ENCODE results near the gene HEATR5A. TPM values are rescaled to one million over a fixed set of nuclear protein-coding genes. Genes with fewer than 3 reads are reported as not detected.
"Not testable (repeated sequence)": the region's sequence is repeated elsewhere in the genome, so short reads cannot be mapped to it uniquely, and the experiment has no call there.

Gene HEATR5A
- total RNA-seq, 6 experiments from 2014 or later = 13.2 to 20.8 (median 17.6) TPM

- intact Hi-C loops (cut with DNase I) = no loop called here
- WGBS (ENCODE audit: insufficient coverage, low coverage, low lambda C conversion rate, missing lambda C conversion rate) = 93% methylated on average over 3 of the region's 3 CpGs
- no peaks in the 10 kb centered on the region for H3K27me3 ChIP-seq
- no peak overlapping the region for H3K27ac ChIP-seq
- no peaks in the 10 kb centered on the region for H3K9me3 ChIP-seq
- peaks cover 0 to 10% (median 4%) of the 10 kb centered on the region in 4 donors for H3K4me1 ChIP-seq
- no peak overlapping the region for H3K4me3 ChIP-seq
- no peak for TF ChIP-seq POLR2A (IDR thresholded peaks at IDR 0.05)
- TF ChIP-seq, protein P1, sequence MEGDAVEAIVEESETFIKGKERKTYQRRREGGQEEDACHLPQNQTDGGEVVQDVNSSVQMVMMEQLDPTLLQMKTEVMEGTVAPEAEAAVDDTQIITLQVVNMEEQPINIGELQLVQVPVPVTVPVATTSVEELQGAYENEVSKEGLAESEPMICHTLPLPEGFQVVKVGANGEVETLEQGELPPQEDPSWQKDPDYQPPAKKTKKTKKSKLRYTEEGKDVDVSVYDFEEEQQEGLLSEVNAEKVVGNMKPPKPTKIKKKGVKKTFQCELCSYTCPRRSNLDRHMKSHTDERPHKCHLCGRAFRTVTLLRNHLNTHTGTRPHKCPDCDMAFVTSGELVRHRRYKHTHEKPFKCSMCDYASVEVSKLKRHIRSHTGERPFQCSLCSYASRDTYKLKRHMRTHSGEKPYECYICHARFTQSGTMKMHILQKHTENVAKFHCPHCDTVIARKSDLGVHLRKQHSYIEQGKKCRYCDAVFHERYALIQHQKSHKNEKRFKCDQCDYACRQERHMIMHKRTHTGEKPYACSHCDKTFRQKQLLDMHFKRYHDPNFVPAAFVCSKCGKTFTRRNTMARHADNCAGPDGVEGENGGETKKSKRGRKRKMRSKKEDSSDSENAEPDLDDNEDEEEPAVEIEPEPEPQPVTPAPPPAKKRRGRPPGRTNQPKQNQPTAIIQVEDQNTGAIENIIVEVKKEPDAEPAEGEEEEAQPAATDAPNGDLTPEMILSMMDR (IDR thresholded peaks at IDR 0.05) = no peak
- peaks cover 0 to 18% (median 3%) of the 10 kb centered on the region in 4 donors for H3K36me3 ChIP-seq
- ATAC-seq (no peak), DNase-seq (no peak)
Observed at GRCh38 chr14:31380106-31380505, 40.2 kb downstream of the HEATR5A start.

DNA sequence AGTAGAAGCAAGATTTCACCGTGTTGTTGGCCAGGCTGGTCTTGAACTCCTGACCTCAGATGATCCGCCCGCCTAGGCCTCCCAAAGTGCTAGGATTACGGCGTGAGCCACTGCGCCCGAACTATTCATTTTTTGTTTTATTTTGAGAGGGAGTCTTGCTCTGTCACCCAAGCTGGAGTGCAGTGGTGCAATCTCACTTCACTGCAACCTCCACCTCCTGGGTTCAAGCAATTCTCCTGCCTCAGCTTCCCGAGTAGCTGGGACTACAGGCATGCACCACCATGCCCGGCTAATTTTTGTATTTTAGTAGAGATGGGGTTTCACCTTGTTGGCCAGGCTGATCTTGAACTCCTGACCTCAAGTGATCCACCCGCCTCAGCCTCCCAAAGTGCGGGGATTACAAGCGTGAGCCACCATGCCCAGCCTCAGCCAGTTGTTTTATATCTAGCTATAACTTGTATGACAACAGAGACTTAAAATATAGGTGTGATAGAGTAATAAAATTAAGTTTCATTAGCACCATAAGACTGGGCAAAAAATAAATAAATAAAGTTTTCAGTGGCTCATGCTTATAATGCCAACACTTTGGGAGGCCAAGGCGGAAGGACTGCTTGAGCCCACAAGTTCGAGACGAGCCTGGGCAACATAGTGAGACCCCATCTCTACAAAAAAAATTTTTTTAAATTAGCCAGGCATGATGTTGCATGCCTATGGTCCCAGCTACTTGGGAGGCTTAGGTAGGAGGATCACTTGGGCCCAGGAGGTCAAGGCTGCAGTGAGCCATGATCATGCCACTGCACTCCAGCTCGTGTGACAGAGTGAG, 41.0 kb downstream of the HEATR5A start:
- intact Hi-C loops (cut with DNase I); ATAC-seq; H3K9me3 ChIP-seq; H3K4me3 ChIP-seq; H3K27me3 ChIP-seq; H3K27ac ChIP-seq; DNase-seq: not testable (repeated sequence)
- peaks cover 0 to 18% (median 3%) of the 10 kb centered on the region in 4 donors for H3K36me3 ChIP-seq
- 90% methylated on average over 16 of the region's 16 CpGs for WGBS (ENCODE audit: insufficient coverage, low coverage, low lambda C conversion rate, missing lambda C conversion rate)
- peaks cover 0 to 10% (median 4%) of the 10 kb centered on the region in 4 donors for H3K4me1 ChIP-seq

DNA sequence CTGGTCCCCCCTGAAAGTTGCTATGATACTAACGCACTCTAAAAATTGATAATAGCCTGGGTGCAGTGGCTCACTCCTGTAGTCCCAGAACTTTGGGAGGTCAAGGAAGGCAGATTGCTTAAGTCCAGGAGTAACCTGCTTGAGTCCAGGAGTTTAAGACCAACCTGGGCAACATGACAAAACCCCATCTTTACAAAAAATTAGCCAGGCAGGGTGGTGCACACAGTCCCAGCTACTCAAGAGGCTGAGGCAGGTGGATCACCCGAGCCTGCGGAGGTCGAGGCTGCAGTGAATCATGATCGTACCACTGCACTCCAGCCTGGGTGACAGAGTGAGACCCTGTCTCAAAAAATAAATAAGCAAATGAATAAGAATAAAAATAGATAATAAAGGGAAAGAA, 42.9 kb downstream of the HEATR5A start:
- TF ChIP-seq, protein P1 (IDR thresholded peaks at IDR 0.05) = no peak
- no peak for TF ChIP-seq POLR2A (IDR thresholded peaks at IDR 0.05)
- peak overlapping the region in 2 of 3 donors; percentile 6 to 30 for H3K27ac ChIP-seq
- DNase-seq (no peak), ATAC-seq (peak in 2 of 4 donors; percentile 9 to 14)
- peaks cover 0 to 8% (median 0%) of the 10 kb centered on the region in 4 donors for H3K36me3 ChIP-seq
- H3K9me3 ChIP-seq = no peaks in the 10 kb centered on the region
- H3K27me3 ChIP-seq = no peaks in the 10 kb centered on the region
- intact Hi-C loops (cut with DNase I) = no loop called here
- peaks cover 0 to 10% (median 4%) of the 10 kb centered on the region in 4 donors for H3K4me1 ChIP-seq
- WGBS (ENCODE audit: insufficient coverage, low coverage, low lambda C conversion rate, missing lambda C conversion rate) = 98% methylated on average over 5 of the region's 5 CpGs
- no peak overlapping the region for H3K4me3 ChIP-seq

GRCh38 chr14:31371646-31372045, 48.7 kb downstream of the HEATR5A start:
- no peaks in the 10 kb centered on the region for H3K4me1 ChIP-seq
- H3K36me3 ChIP-seq = peaks cover 0 to 19% (median 9%) of the 10 kb centered on the region in 4 donors
- no peak for DNase-seq
- H3K4me3 ChIP-seq = no peak overlapping the region
- ATAC-seq = peak in 3 of 4 donors; percentile 20 to 45 (median 29)
- intact Hi-C loops (cut with DNase I) = no loop called here
- no peaks in the 10 kb centered on the region for H3K27me3 ChIP-seq
- no peak for TF ChIP-seq POLR2A (IDR thresholded peaks at IDR 0.05)
- TF ChIP-seq, protein P1 (IDR thresholded peaks at IDR 0.05) = no peak
- H3K9me3 ChIP-seq = no peaks in the 10 kb centered on the region
- no peak overlapping the region for H3K27ac ChIP-seq
- 31% methylated on average over 2 of the region's 2 CpGs for WGBS (ENCODE audit: insufficient coverage, low coverage, low lambda C conversion rate, missing lambda C conversion rate)

- peaks cover 0 to 17% (median under 1%) of the 10 kb centered on the region in 4 donors for H3K36me3 ChIP-seq
- 93% methylated on average over 3 of the region's 5 CpGs for WGBS (ENCODE audit: insufficient coverage, low coverage, low lambda C conversion rate, missing lambda C conversion rate)
- no peaks in the 10 kb centered on the region for H3K9me3 ChIP-seq
Observed at GRCh38 chr14:31363331-31364073, 56.8 kb downstream of the HEATR5A start.

More at GRCh38 chr14:31363331-31364073, 56.8 kb downstream of the HEATR5A start:
- Histone ChIP-seq H3K4me1 (no peaks in the 10 kb centered on the region), H3K4me3 (no peak overlapping the region), H3K27ac (no peak overlapping the region), H3K27me3 (no peaks in the 10 kb centered on the region)
- intact Hi-C loops (cut with DNase I) = no loop called here
- DNase-seq (no peak), ATAC-seq (no peak)
- no peak for TF ChIP-seq POLR2A (IDR thresholded peaks at IDR 0.05)
- TF ChIP-seq, protein P1 (IDR thresholded peaks at IDR 0.05) = no peak

All from right lobe of liver (tissue), 6 donors.